Mesendoderm (in vitro differentiated cells): ENCODE results near the gene BAHCC1.

Experiments
- DNase-seq: peaks from one replicate; pipeline ENCODE4 v3.0.0; 2013
- H2AK5ac ChIP-seq: 2 replicates; pipeline ENCODE4 v1.6.1; 2013; ENCODE audit warnings: low read length, inconsistent platforms
- H2BK120ac ChIP-seq: 2 replicates; pipeline ENCODE4 v1.6.1; 2013; ENCODE audit warnings: low read depth, mild to moderate bottlenecking, low read length, moderate library complexity, mixed read lengths
- H2BK15ac ChIP-seq: replicated peaks from 2 replicates; pipeline ENCODE4 v1.6.1; 2013; ENCODE audit warnings: low read depth, mild to moderate bottlenecking, moderate library complexity
- H2BK5ac ChIP-seq: 2 replicates; pipeline ENCODE4 v1.6.1; 2013; ENCODE audit warnings: low read length, inconsistent platforms
- H3K18ac ChIP-seq: 2 replicates; pipeline ENCODE4 v1.6.1; 2013; ENCODE audit warnings: mild to moderate bottlenecking, low read length, mixed read lengths
- H3K23ac ChIP-seq: one replicate; pipeline ENCODE4 v1.6.1; 2013; ENCODE audit warnings: low read length
- H3K27ac ChIP-seq: 2 replicates; pipeline ENCODE4 v1.5.1; 2013; ENCODE audit warnings: low read depth, mild to moderate bottlenecking, inconsistent platforms, low read length, moderate library complexity
- H3K27me3 ChIP-seq: 2 replicates; pipeline ENCODE4 v1.6.1; 2013; ENCODE audit warnings: low read length, control low read depth, mild to moderate bottlenecking, inconsistent platforms; ENCODE audit not compliant: insufficient read depth, poor library complexity
- H3K36me3 ChIP-seq: 2 replicates; pipeline ENCODE4 v1.6.1; 2013; ENCODE audit warnings: low read length, inconsistent platforms; ENCODE audit not compliant: control insufficient read depth, insufficient read depth
- H3K4ac ChIP-seq: one replicate; pipeline ENCODE4 v1.6.1; 2013; ENCODE audit warnings: low read depth, mild to moderate bottlenecking, low read length, moderate library complexity
- H3K4me1 ChIP-seq: 2 replicates; pipeline ENCODE4 v1.6.1; 2013; ENCODE audit warnings: low read depth, low read length, inconsistent platforms; ENCODE audit not compliant: control insufficient read depth
- H3K4me2 ChIP-seq: 2 replicates; pipeline ENCODE4 v1.6.1; 2013; ENCODE audit warnings: low read length
- H3K4me3 ChIP-seq: 2 replicates; pipeline ENCODE4 v1.5.1; 2013; ENCODE audit warnings: mild to moderate bottlenecking, low read length
- H3K56ac ChIP-seq: one replicate; pipeline ENCODE4 v1.6.1; 2013; ENCODE audit warnings: low read length
- H3K79me1 ChIP-seq: 2 replicates; pipeline ENCODE4 v1.6.1; 2013; ENCODE audit warnings: low read length, inconsistent platforms
- H3K79me2 ChIP-seq: 2 replicates; pipeline ENCODE4 v1.6.1; 2013; ENCODE audit warnings: mild to moderate bottlenecking, low read length; ENCODE audit not compliant: control insufficient read depth, insufficient read depth
- H3K9ac ChIP-seq: 2 replicates; pipeline ENCODE4 v1.6.1; 2013; ENCODE audit warnings: low read length, inconsistent platforms
- H4K5ac ChIP-seq: one replicate; pipeline ENCODE4 v1.6.1; 2013; ENCODE audit warnings: low read length
- H4K8ac ChIP-seq: one replicate; pipeline ENCODE4 v1.6.1; 2013; ENCODE audit warnings: low read depth, mild to moderate bottlenecking, control low read depth, low read length, moderate library complexity
- WGBS: extraction: QIAGEN DNeasy Blood & Tissue Kit; methylation state at CpG from one replicate; pipeline ENCODE4 v1.1.7; 2013; ENCODE audit warnings: low lambda C conversion rate, missing lambda C conversion rate; ENCODE audit not compliant: insufficient coverage; ENCODE audit errors: extremely low coverage; 5-methylcytosine and 5-hydroxymethylcytosine counted together

Gene BAHCC1

GRCh38 chr17:81398176-81398831 lies 3.0 kb downstream of the BAHCC1 start:
- H2BK5ac ChIP-seq: peak overlapping the region; percentile 0
- H3K36me3 ChIP-seq: no peaks in the 10 kb centered on the region
- peaks cover 27% of the 10 kb centered on the region for H3K79me2 ChIP-seq
- peaks cover 8% of the 10 kb centered on the region for H3K79me1 ChIP-seq
- H3K18ac ChIP-seq: peak overlapping the region; percentile 98
- H2BK120ac ChIP-seq: peak overlapping the region; percentile 85
- peak overlapping the region; percentile 93 for H3K56ac ChIP-seq
- no CpG with 5 or more reads among the region's 48 CpGs for WGBS
- H3K4me2 ChIP-seq: peak overlapping the region; percentile 93
- H4K8ac ChIP-seq: no peak overlapping the region
- H3K4ac ChIP-seq: peak overlapping the region; percentile 97
- peaks cover 12% of the 10 kb centered on the region for H3K4me1 ChIP-seq
- peak overlapping the region; percentile 85 for H3K9ac ChIP-seq
- peak overlapping the region; percentile 70 for H3K23ac ChIP-seq
- no peak overlapping the region for H4K5ac ChIP-seq
- H3K27me3 ChIP-seq: no peaks in the 10 kb centered on the region
- peak; percentile 80 for DNase-seq
- H2AK5ac ChIP-seq: no peak overlapping the region
- peak overlapping the region; percentile 79 for H3K27ac ChIP-seq
- no peak overlapping the region for H2BK15ac ChIP-seq
- H3K4me3 ChIP-seq: peak overlapping the region; percentile 51

GRCh38 chr17:81398832-81399411 lies 3.7 kb downstream of the BAHCC1 start:
- no peaks in the 10 kb centered on the region for H3K27me3 ChIP-seq
- H3K4me1 ChIP-seq: peaks cover 12% of the 10 kb centered on the region
- H4K8ac ChIP-seq: no peak overlapping the region
- peak overlapping the region; percentile 98 for H3K18ac ChIP-seq
- peak overlapping the region; percentile 93 for H3K56ac ChIP-seq
- H3K9ac ChIP-seq: peak overlapping the region; percentile 85
- H3K4ac ChIP-seq: peak overlapping the region; percentile 97
- peak overlapping the region; percentile 94 for H3K23ac ChIP-seq
- WGBS: no CpG with 5 or more reads among the region's 46 CpGs
- H3K4me3 ChIP-seq: peak overlapping the region; percentile 51
- H3K79me2 ChIP-seq: peaks cover 27% of the 10 kb centered on the region
- peak overlapping the region; percentile 68 for H2AK5ac ChIP-seq
- H2BK15ac ChIP-seq: no peak overlapping the region
- H3K36me3 ChIP-seq: no peaks in the 10 kb centered on the region
- no peak overlapping the region for H4K5ac ChIP-seq
- peak overlapping the region; percentile 93 for H3K4me2 ChIP-seq
- H2BK120ac ChIP-seq: peak overlapping the region; percentile 5
- H3K27ac ChIP-seq: peak overlapping the region; percentile 79
- peak; percentile 48 for DNase-seq
- H3K79me1 ChIP-seq: peaks cover 8% of the 10 kb centered on the region
- peak overlapping the region; percentile 47 for H2BK5ac ChIP-seq

GRCh38 chr17:81399481-81400153 lies 4.4 kb downstream of the BAHCC1 start:
- H2AK5ac ChIP-seq: no peak overlapping the region
- H2BK5ac ChIP-seq: peak overlapping the region; percentile 69
- WGBS: no CpG with 5 or more reads among the region's 95 CpGs
- no peak overlapping the region for H4K5ac ChIP-seq
- peaks cover 8% of the 10 kb centered on the region for H3K79me1 ChIP-seq
- DNase-seq: no peak
- H3K4me1 ChIP-seq: peaks cover 12% of the 10 kb centered on the region
- H3K23ac ChIP-seq: no peak overlapping the region
- H2BK120ac ChIP-seq: peak overlapping the region; percentile 75
- H2BK15ac ChIP-seq: no peak overlapping the region
- H3K4me3 ChIP-seq: peak overlapping the region; percentile 16
- H3K79me2 ChIP-seq: peaks cover 26% of the 10 kb centered on the region
- peak overlapping the region; percentile 13 for H3K4me2 ChIP-seq
- H4K8ac ChIP-seq: peak overlapping the region; percentile 70
- peak overlapping the region; percentile 83 for H3K9ac ChIP-seq
- H3K18ac ChIP-seq: peak overlapping the region; percentile 98
- peak overlapping the region; percentile 92 for H3K56ac ChIP-seq
- peak overlapping the region; percentile 89 for H3K4ac ChIP-seq
- no peaks in the 10 kb centered on the region for H3K36me3 ChIP-seq
- no peaks in the 10 kb centered on the region for H3K27me3 ChIP-seq
- H3K27ac ChIP-seq: peak overlapping the region; percentile 92

- Histone ChIP-seq H3K4me3 (peak overlapping the region; percentile 16), H3K27ac (peak overlapping the region; percentile 92), H3K27me3 (no peaks in the 10 kb centered on the region), H3K56ac (peak overlapping the region; percentile 92), H3K9ac (peak overlapping the region; percentile 83), H4K8ac (no peak overlapping the region), H3K79me2 (peaks cover 23% of the 10 kb centered on the region), H2BK120ac (peak overlapping the region; percentile 75), H3K18ac (peak overlapping the region; percentile 98), H3K4ac (peak overlapping the region; percentile 89), H3K36me3 (no peaks in the 10 kb centered on the region), H3K23ac (peak overlapping the region; percentile 3), H2BK5ac (no peak overlapping the region), H3K4me1 (peaks cover 9% of the 10 kb centered on the region), H4K5ac (no peak overlapping the region), H3K79me1 (peaks cover 5% of the 10 kb centered on the region), H2AK5ac (no peak overlapping the region), H3K4me2 (peak overlapping the region; percentile 13), H2BK15ac (no peak overlapping the region)
- DNase-seq: peak; percentile 83
- no CpG with 5 or more reads among the region's 67 CpGs for WGBS
These were observed 5.1 kb downstream of the BAHCC1 start for GRCh38 chr17:81400154-81400977.

- Histone ChIP-seq H2BK120ac (peak overlapping the region; percentile 62), H3K4me1 (peaks cover 9% of the 10 kb centered on the region), H3K27ac (no peak overlapping the region), H3K18ac (peak overlapping the region; percentile 11), H2BK15ac (no peak overlapping the region), H3K4me3 (no peak overlapping the region), H2AK5ac (peak overlapping the region; percentile 82), H3K9ac (peak overlapping the region; percentile 83), H3K79me1 (peaks cover 5% of the 10 kb centered on the region), H3K4me2 (peak overlapping the region; percentile 11), H3K79me2 (peaks cover 18% of the 10 kb centered on the region), H4K8ac (no peak overlapping the region), H3K27me3 (no peaks in the 10 kb centered on the region), H3K4ac (peak overlapping the region; percentile 66), H3K36me3 (no peaks in the 10 kb centered on the region), H2BK5ac (no peak overlapping the region), H3K56ac (peak overlapping the region; percentile 79), H3K23ac (no peak overlapping the region), H4K5ac (no peak overlapping the region)
- WGBS: no CpG with 5 or more reads among the region's 20 CpGs
- no peak for DNase-seq
These were observed 5.9 kb downstream of the BAHCC1 start for GRCh38 chr17:81400996-81401722.
